ACC112 (cell line): Measurements from ENCODE around the gene EPHA10.

Experiments used
- H2AFZ ChIP-seq: fragments of 200-600 bp; sonication (generic); one replicate; pipeline ENCODE4 v1.6.0; 2017; ENCODE audit warnings: antibody characterized with exemption, low read length; ENCODE audit not compliant: unreplicated experiment
- H3K27ac ChIP-seq: fragments of 200-600 bp; sonication (generic); 2 replicates; pipeline ENCODE4 v1.5.1; 2014; ENCODE audit warnings: low read depth, mild to moderate bottlenecking, antibody characterized with exemption, low read length, moderate library complexity
- H3K27me3 ChIP-seq: fragments of 200-600 bp; sonication (generic); 2 replicates; pipeline ENCODE4 v1.6.1; 2014; ENCODE audit warnings: mild to moderate bottlenecking, antibody characterized with exemption, low read length, moderate library complexity, mixed read lengths; ENCODE audit not compliant: insufficient read depth
- H3K36me3 ChIP-seq: fragments of 200-600 bp; sonication (generic); 2 replicates; pipeline ENCODE4 v1.6.1; 2016; ENCODE audit warnings: mild to moderate bottlenecking, antibody characterized with exemption, low read length, moderate library complexity, mixed read lengths; ENCODE audit not compliant: insufficient read depth
- H3K4me1 ChIP-seq: fragments of 200-600 bp; sonication (generic); one replicate; pipeline ENCODE4 v1.6.1; 2016; ENCODE audit warnings: low read length, mixed read lengths; ENCODE audit not compliant: insufficient read depth, unreplicated experiment, control insufficient read depth
- H3K4me3 ChIP-seq: fragments of 200-600 bp; sonication (generic); 2 replicates; pipeline ENCODE4 v1.5.1; 2014; ENCODE audit warnings: mild to moderate bottlenecking, low read depth, low read length
- H3K79me2 ChIP-seq: fragments of 200-600 bp; sonication (generic); one replicate; pipeline ENCODE4 v1.6.0; 2016; ENCODE audit warnings: low read length; ENCODE audit not compliant: control insufficient read depth, unreplicated experiment, insufficient read depth

EPHA10 gene

GRCh38 chr1:37767488-37767887, 2.6 kb upstream of the EPHA10 start:
- Histone ChIP-seq H3K27ac (no peak overlapping the region), H3K36me3 (no peaks in the 10 kb centered on the region), H2AFZ (no peak overlapping the region), H3K4me3 (no peak overlapping the region), H3K4me1 (no peaks in the 10 kb centered on the region), H3K27me3 (peaks cover 83% of the 10 kb centered on the region), H3K79me2 (no peaks in the 10 kb centered on the region)

- H3K27ac ChIP-seq = no peak overlapping the region
- H3K4me3 ChIP-seq = no peak overlapping the region
- peaks cover 96% of the 10 kb centered on the region for H3K27me3 ChIP-seq
- no peaks in the 10 kb centered on the region for H3K4me1 ChIP-seq
- no peak overlapping the region for H2AFZ ChIP-seq
- no peaks in the 10 kb centered on the region for H3K79me2 ChIP-seq
- H3K36me3 ChIP-seq = no peaks in the 10 kb centered on the region
These were observed 1.2 kb upstream of the EPHA10 start for GRCh38 chr1:37765916-37766664.

GRCh38 chr1:37764414-37764825, 500 bp downstream of the EPHA10 start:
- Histone ChIP-seq H3K36me3 (no peaks in the 10 kb centered on the region), H3K4me1 (no peaks in the 10 kb centered on the region), H3K4me3 (no peak overlapping the region), H3K27ac (no peak overlapping the region), H3K79me2 (no peaks in the 10 kb centered on the region), H3K27me3 (peaks cover 97% of the 10 kb centered on the region), H2AFZ (no peak overlapping the region)

GRCh38 chr1:37763791-37764413, 1.0 kb downstream of the EPHA10 start:
- Histone ChIP-seq H3K79me2 (no peaks in the 10 kb centered on the region), H3K4me1 (no peaks in the 10 kb centered on the region), H3K27me3 (peaks cover 97% of the 10 kb centered on the region), H3K27ac (no peak overlapping the region), H3K4me3 (no peak overlapping the region), H2AFZ (no peak overlapping the region), H3K36me3 (no peaks in the 10 kb centered on the region)

- H2AFZ ChIP-seq = no peak overlapping the region
- no peak overlapping the region for H3K4me3 ChIP-seq
- no peak overlapping the region for H3K27ac ChIP-seq
- no peaks in the 10 kb centered on the region for H3K79me2 ChIP-seq
- H3K4me1 ChIP-seq = no peaks in the 10 kb centered on the region
- H3K27me3 ChIP-seq = peaks cover 97% of the 10 kb centered on the region
- no peaks in the 10 kb centered on the region for H3K36me3 ChIP-seq
These were observed 2.4 kb downstream of the EPHA10 start for GRCh38 chr1:37762516-37762915.

- H3K36me3 ChIP-seq = no peaks in the 10 kb centered on the region
- no peaks in the 10 kb centered on the region for H3K79me2 ChIP-seq
- no peak overlapping the region for H3K4me3 ChIP-seq
- no peak overlapping the region for H3K27ac ChIP-seq
- H3K27me3 ChIP-seq = peaks cover 97% of the 10 kb centered on the region
- H3K4me1 ChIP-seq = no peaks in the 10 kb centered on the region
- no peak overlapping the region for H2AFZ ChIP-seq
These were observed 3.4 kb downstream of the EPHA10 start for GRCh38 chr1:37761416-37762095.

GRCh38 chr1:37759451-37759850, 5.5 kb downstream of the EPHA10 start:
- Histone ChIP-seq H3K79me2 (no peaks in the 10 kb centered on the region), H3K4me3 (no peak overlapping the region), H3K36me3 (no peaks in the 10 kb centered on the region), H3K27me3 (peaks cover 97% of the 10 kb centered on the region), H3K27ac (no peak overlapping the region), H3K4me1 (no peaks in the 10 kb centered on the region), H2AFZ (no peak overlapping the region)

GRCh38 chr1:37755951-37756560, 8.9 kb downstream of the EPHA10 start:
- Histone ChIP-seq H3K4me3 (no peak overlapping the region), H3K27me3 (peaks cover 91% of the 10 kb centered on the region), H3K27ac (no peak overlapping the region), H2AFZ (no peak overlapping the region), H3K36me3 (no peaks in the 10 kb centered on the region), H3K79me2 (no peaks in the 10 kb centered on the region), H3K4me1 (no peaks in the 10 kb centered on the region)

- no peak overlapping the region for H3K27ac ChIP-seq
- H3K4me1 ChIP-seq = no peaks in the 10 kb centered on the region
- H3K27me3 ChIP-seq = peaks cover 92% of the 10 kb centered on the region
- no peak overlapping the region for H3K4me3 ChIP-seq
- H2AFZ ChIP-seq = no peak overlapping the region
- H3K36me3 ChIP-seq = no peaks in the 10 kb centered on the region
- no peaks in the 10 kb centered on the region for H3K79me2 ChIP-seq
These were observed 9.6 kb downstream of the EPHA10 start for GRCh38 chr1:37755290-37755689.

GRCh38 chr1:37753473-37754321, 11.2 kb downstream of the EPHA10 start:
- Histone ChIP-seq H3K4me3 (no peak overlapping the region), H3K4me1 (no peaks in the 10 kb centered on the region)

More at GRCh38 chr1:37753473-37754321, 11.2 kb downstream of the EPHA10 start:
- Histone ChIP-seq H3K27me3 (peaks cover 85% of the 10 kb centered on the region), H3K79me2 (no peaks in the 10 kb centered on the region), H2AFZ (no peak overlapping the region), H3K27ac (no peak overlapping the region), H3K36me3 (no peaks in the 10 kb centered on the region)
